ENCODE results near the gene TMEM212. TPM values are rescaled to one million over a fixed set of nuclear protein-coding genes. Genes with fewer than 3 reads are reported as not detected.
"Not testable (repeated sequence)": the region's sequence is repeated elsewhere in the genome, so short reads cannot be mapped to it uniquely, and the experiment has no call there.

TMEM212 gene
- total RNA-seq, 1 experiment from 2014 or later, result not detected

GRCh38 chr3:171850320-171850959 is 7.3 kb downstream of the TMEM212 start:
- DNase-seq, result no peak
- Histone ChIP-seq H3K36me3 (no peaks in the 10 kb centered on the region), H3K27ac (no peak overlapping the region), H3K4me3 (no peak overlapping the region), H3K9me3 (replicated peaks) (peaks cover 20% of the 10 kb centered on the region), H3K4me1 (no peaks in the 10 kb centered on the region), H3K27me3 (no peaks in the 10 kb centered on the region)

- Histone ChIP-seq H3K4me3 (no peak overlapping the region), H3K27ac (no peak overlapping the region), H3K4me1 (no peaks in the 10 kb centered on the region), H3K36me3 (no peaks in the 10 kb centered on the region), H3K9me3 (replicated peaks) (peaks cover 23% of the 10 kb centered on the region), H3K27me3 (no peaks in the 10 kb centered on the region)
- DNase-seq, result no peak
These were observed 8.0 kb downstream of the TMEM212 start for GRCh38 chr3:171850960-171851659.

GRCh38 chr3:171851660-171852058 is 8.5 kb downstream of the TMEM212 start:
- Histone ChIP-seq H3K4me1 (no peaks in the 10 kb centered on the region), H3K36me3 (no peaks in the 10 kb centered on the region), H3K4me3 (no peak overlapping the region), H3K27ac (no peak overlapping the region), H3K27me3 (no peaks in the 10 kb centered on the region), H3K9me3 (replicated peaks) (peaks cover 23% of the 10 kb centered on the region)
- no peak for DNase-seq

- Histone ChIP-seq H3K36me3 (no peaks in the 10 kb centered on the region), H3K27ac (no peak overlapping the region), H3K27me3 (no peaks in the 10 kb centered on the region), H3K9me3 (replicated peaks) (peaks cover 26% of the 10 kb centered on the region), H3K4me3 (no peak overlapping the region), H3K4me1 (no peaks in the 10 kb centered on the region)
- peak in 1 of 2 experiments; percentile 22 for DNase-seq
These were observed 11.6 kb downstream of the TMEM212 start for GRCh38 chr3:171854649-171855305.

DNA sequence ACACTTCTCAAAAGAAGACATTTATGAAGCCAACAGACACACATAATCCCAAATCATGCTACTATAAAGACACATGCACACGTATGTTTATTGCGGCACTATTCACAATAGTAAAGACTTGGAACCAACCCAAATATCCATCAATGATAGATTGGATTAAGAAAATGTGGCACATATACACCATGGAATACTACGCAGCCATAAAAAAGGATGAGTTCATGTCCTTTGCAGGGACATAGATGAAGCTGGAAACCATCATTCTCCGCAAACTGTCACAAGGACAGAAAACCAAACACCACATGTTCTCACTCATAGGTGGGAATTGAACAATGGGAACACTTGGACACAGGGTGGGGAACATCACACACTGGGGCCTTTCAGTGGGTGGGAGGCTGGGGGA is 15.6 kb downstream of the TMEM212 start:
- not testable (repeated sequence) for H3K4me3 ChIP-seq, H3K27me3 ChIP-seq, H3K27ac ChIP-seq, DNase-seq, H3K36me3 ChIP-seq
- H3K9me3 ChIP-seq (replicated peaks), result peaks cover 21% of the 10 kb centered on the region
- peaks cover 11% of the 10 kb centered on the region for H3K4me1 ChIP-seq

- H3K27me3 ChIP-seq, result no peaks in the 10 kb centered on the region
- no peak overlapping the region for H3K27ac ChIP-seq
- H3K4me3 ChIP-seq, result no peak overlapping the region
- no peaks in the 10 kb centered on the region for H3K36me3 ChIP-seq
- peaks cover 13% of the 10 kb centered on the region for H3K4me1 ChIP-seq
- DNase-seq, result no peak
- H3K9me3 ChIP-seq (replicated peaks), result peaks cover 3% of the 10 kb centered on the region
These were observed 17.8 kb downstream of the TMEM212 start for GRCh38 chr3:171860830-171861535.

DNA sequence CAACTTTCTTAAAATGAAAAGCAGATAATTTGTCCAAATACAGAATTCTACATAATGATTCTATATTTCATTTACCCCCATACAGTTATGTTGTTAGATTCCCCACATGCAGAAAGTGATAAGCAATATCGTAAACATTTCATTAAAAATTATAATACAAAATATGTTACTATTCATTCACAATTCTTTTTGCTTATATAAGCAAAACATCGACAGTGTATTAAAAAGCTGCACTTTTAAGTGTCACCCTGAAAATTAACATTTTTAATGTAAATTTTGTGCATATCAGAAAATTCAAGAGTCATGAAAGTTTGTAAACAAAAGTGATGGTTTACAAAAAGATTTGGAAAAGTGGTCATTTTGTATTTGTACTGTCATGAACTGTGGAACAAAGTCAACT is 19.2 kb downstream of the TMEM212 start:
- Histone ChIP-seq H3K27ac (peak overlapping the region; percentile 93), H3K27me3 (no peaks in the 10 kb centered on the region), H3K4me3 (peak overlapping the region; percentile 58), H3K36me3 (no peaks in the 10 kb centered on the region), H3K9me3 (replicated peaks) (peaks cover 3% of the 10 kb centered on the region), H3K4me1 (peaks cover 13% of the 10 kb centered on the region)
- no peak for DNase-seq

DNA sequence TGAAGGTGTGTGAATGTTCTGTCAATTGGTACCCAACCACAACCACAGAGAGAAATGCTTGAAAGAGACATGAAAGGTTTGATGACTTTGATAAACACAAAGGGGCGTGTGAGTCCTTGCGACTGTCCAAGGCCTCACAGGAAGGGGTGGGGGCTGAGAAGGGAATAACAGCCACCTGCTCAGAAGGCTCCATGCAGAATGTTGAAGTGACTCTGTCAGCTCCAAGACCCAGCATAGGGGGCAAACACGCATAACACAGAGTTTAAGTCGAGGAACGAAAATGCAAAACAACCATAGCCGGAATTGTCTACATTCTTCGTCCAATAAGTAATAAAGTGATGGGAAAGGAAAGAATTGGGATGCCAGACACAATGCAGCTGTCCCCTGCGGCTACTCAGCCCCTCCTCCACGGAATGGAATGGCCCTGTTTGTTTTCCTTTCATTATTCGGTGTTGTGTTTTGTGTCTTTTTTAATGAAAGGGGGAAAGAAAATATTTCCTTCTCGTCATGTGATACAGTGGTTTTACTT is 19.9 kb downstream of the TMEM212 start:
- H3K4me3 ChIP-seq, result peak overlapping the region; percentile 58
- H3K27me3 ChIP-seq, result no peaks in the 10 kb centered on the region
- no peaks in the 10 kb centered on the region for H3K36me3 ChIP-seq
- H3K4me1 ChIP-seq, result peaks cover 13% of the 10 kb centered on the region
- peak; percentile 77 to 79 for DNase-seq
- H3K9me3 ChIP-seq (replicated peaks), result 0 out of 2 replicates have a peak, but pooled peaks cover 3% of the 10 kb centered on the region
- H3K27ac ChIP-seq, result peak overlapping the region; percentile 93

DNA sequence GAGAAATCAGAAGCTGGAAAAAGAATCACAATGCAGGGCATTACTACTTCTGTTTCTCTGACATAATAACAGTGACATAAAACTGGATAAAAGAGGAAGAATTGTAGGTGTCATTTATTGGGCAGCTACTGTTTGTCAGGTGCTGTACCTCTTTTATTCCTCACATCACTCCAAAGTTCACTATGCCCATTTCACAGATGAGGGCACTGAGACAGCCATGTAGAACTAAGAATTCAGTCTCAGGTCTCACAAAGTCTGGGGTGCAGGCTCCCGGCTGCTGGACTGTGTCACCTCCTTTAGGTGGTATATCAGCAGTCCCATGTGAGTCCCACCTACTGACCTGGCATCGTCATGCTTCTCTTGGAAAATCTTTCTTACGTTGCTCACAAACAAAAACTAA is 20.8 kb downstream of the TMEM212 start:
- Histone ChIP-seq H3K27me3 (no peaks in the 10 kb centered on the region), H3K27ac (peak overlapping the region; percentile 93), H3K9me3 (replicated peaks) (0 out of 2 replicates have a peak, but pooled peaks cover 3% of the 10 kb centered on the region)

GRCh38 chr3:171865191-171865865 is 22.2 kb downstream of the TMEM212 start:
- no peak overlapping the region for H3K4me3 ChIP-seq
- peaks cover 13% of the 10 kb centered on the region for H3K4me1 ChIP-seq
- H3K9me3 ChIP-seq (replicated peaks), result no peaks in the 10 kb centered on the region
- H3K27me3 ChIP-seq, result no peaks in the 10 kb centered on the region
- H3K36me3 ChIP-seq, result no peaks in the 10 kb centered on the region
- DNase-seq, result no peak
- no peak overlapping the region for H3K27ac ChIP-seq

More for the DNA sequence above, 20.8 kb downstream of the TMEM212 start:
- Histone ChIP-seq H3K4me3 (peak overlapping the region; percentile 58), H3K4me1 (peaks cover 13% of the 10 kb centered on the region), H3K36me3 (no peaks in the 10 kb centered on the region)
- DNase-seq, result no peak

GRCh38 chr3:171867981-171868380 is 24.8 kb downstream of the TMEM212 start:
- Histone ChIP-seq H3K36me3 (no peaks in the 10 kb centered on the region), H3K4me1 (peaks cover 11% of the 10 kb centered on the region), H3K9me3 (replicated peaks) (no peaks in the 10 kb centered on the region), H3K4me3 (no peak overlapping the region), H3K27ac (no peak overlapping the region), H3K27me3 (no peaks in the 10 kb centered on the region)
- DNase-seq, result peak in 1 of 2 experiments; percentile 44

DNA sequence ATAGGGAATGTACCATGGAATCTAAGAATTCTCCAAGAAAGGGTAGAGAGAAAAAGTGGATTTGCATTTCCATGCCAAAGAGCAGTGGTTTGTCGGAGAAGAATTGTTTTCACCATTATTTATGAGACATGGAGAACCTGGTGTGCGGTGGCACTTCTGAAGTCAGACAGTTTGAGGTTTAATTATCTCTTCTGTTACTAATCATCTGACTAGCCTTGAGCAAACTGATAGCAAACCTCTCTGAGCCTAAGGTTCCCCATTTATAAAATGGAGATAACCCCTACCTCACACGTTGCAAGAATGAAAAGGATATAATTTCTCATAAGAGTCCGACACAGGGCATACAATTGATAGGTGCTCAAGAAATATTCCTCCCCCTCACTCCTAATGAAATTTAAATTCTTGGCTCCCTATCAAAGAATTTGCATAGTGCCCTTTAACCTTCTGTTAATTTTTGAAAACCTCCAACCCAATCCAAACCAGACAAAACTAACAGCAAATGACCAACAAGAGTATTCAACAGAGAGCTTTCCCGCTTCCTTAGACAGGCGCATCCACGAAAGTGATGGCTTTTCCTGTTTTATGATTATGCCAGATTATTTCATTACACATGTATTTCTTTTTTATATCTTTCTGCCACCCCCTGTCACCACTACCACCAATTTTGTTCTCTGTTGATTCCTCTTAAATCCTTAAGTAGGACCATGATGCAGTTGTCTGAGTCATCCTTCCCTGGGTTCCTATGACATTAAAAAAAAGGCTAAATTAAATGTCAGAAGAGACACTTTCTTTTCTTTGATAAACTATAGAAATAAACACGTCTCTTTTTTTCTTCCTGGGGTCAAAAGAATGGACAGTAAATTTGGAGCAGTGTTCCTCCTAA is 28.5 kb downstream of the TMEM212 start:
- Histone ChIP-seq H3K27ac (no peak overlapping the region), H3K4me3 (no peak overlapping the region), H3K36me3 (no peaks in the 10 kb centered on the region), H3K9me3 (replicated peaks) (no peaks in the 10 kb centered on the region), H3K4me1 (peaks cover 38% of the 10 kb centered on the region), H3K27me3 (no peaks in the 10 kb centered on the region)
- DNase-seq, result no peak

DNA sequence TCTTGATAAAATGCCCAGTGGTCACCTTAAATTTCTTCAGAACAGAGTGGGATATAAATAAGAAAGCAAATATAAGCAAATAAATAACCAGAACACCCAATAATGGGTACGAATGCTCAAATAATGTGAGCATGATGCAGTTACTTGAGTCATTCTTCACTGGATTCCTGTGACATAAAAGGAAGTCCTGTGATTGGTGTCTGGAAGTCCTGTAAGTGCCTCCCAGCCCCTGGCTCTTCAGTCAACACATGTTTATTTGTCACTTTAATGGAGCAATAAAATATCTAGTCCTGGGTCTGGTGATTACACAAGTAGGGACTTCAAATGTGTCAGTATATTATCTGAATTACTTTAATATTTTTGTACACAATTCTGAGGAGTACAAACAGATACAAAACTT is 30.4 kb downstream of the TMEM212 start:
- peak in 1 of 2 experiments; percentile 24 for DNase-seq
- Histone ChIP-seq H3K27ac (peak overlapping the region; percentile 65), H3K4me1 (peaks cover 51% of the 10 kb centered on the region), H3K9me3 (replicated peaks) (no peaks in the 10 kb centered on the region), H3K4me3 (no peak overlapping the region), H3K27me3 (no peaks in the 10 kb centered on the region), H3K36me3 (no peaks in the 10 kb centered on the region)

Data from SJCRH30 (cell line).